Measurements from ENCODE around the gene PIBF1. TPM values are rescaled to one million over a fixed set of nuclear protein-coding genes. Genes with fewer than 3 reads are reported as not detected.
"Not testable (repeated sequence)": the region's sequence is repeated elsewhere in the genome, so short reads cannot be mapped to it uniquely, and the experiment has no call there.

The PIBF1 gene
- total and polyA plus RNA-seq, 5 donors = 10.5 to 17.7 (median 12.4) TPM

GRCh38 chr13:72864142-72865011 is 82.4 kb downstream of the PIBF1 start:
- no peak for ATAC-seq
- H3K9me3 ChIP-seq (ENCODE audit: control insufficient read depth, low read length) = no peaks in the 10 kb centered on the region
- H3K4me3 ChIP-seq (ENCODE audit: low read length) = no peak overlapping the region
- H3K4me1 ChIP-seq (ENCODE audit: control insufficient read depth, insufficient read depth, low read length) = no peaks in the 10 kb centered on the region
- no peak overlapping the region for H3K27ac ChIP-seq (ENCODE audit: low read length)
- intact Hi-C loops (cut with DNase I) = no loop called here
- H3K27me3 ChIP-seq (ENCODE audit: control insufficient read depth, insufficient read depth) = no peaks in the 10 kb centered on the region
- DNase-seq = no peak
- 91% methylated on average over 9 of the region's 9 CpGs for WGBS

- Histone ChIP-seq H3K9me3 (ENCODE audit: control insufficient read depth, low read length) (no peaks in the 10 kb centered on the region), H3K4me1 (ENCODE audit: control insufficient read depth, insufficient read depth, low read length) (no peaks in the 10 kb centered on the region), H3K4me3 (ENCODE audit: low read length) (no peak overlapping the region), H3K27ac (ENCODE audit: low read length) (no peak overlapping the region), H3K27me3 (ENCODE audit: control insufficient read depth, insufficient read depth) (no peaks in the 10 kb centered on the region)
- intact Hi-C loops (cut with DNase I) = no loop called here
- no peak for ATAC-seq
- 99% methylated on average over 1 of the region's 1 CpG for WGBS
- no peak for DNase-seq
Observed at GRCh38 chr13:72868229-72868628, 86.3 kb downstream of the PIBF1 start.

GRCh38 chr13:72875233-72875632 is 93.3 kb downstream of the PIBF1 start:
- no peak for DNase-seq
- WGBS = 93% methylated on average over 2 of the region's 2 CpGs
- H3K4me3 ChIP-seq (ENCODE audit: low read length) = no peak overlapping the region
- intact Hi-C loops (cut with DNase I) = no loop called here
- no peak overlapping the region for H3K27ac ChIP-seq (ENCODE audit: low read length)
- H3K27me3 ChIP-seq (ENCODE audit: control insufficient read depth, insufficient read depth) = no peaks in the 10 kb centered on the region
- no peak for ATAC-seq
- no peaks in the 10 kb centered on the region for H3K4me1 ChIP-seq (ENCODE audit: control insufficient read depth, insufficient read depth, low read length)
- no peaks in the 10 kb centered on the region for H3K9me3 ChIP-seq (ENCODE audit: control insufficient read depth, low read length)

GRCh38 chr13:72884101-72884500 is 102.2 kb downstream of the PIBF1 start:
- WGBS = 51% methylated on average over 2 of the region's 2 CpGs
- H3K27ac ChIP-seq (ENCODE audit: low read length) = no peak overlapping the region
- intact Hi-C loops (cut with DNase I) = no loop called here
- no peaks in the 10 kb centered on the region for H3K27me3 ChIP-seq (ENCODE audit: control insufficient read depth, insufficient read depth)
- ATAC-seq (no peak), DNase-seq (no peak)
- no peak overlapping the region for H3K4me3 ChIP-seq (ENCODE audit: low read length)
- no peaks in the 10 kb centered on the region for H3K4me1 ChIP-seq (ENCODE audit: control insufficient read depth, insufficient read depth, low read length)
- H3K9me3 ChIP-seq (ENCODE audit: control insufficient read depth, low read length) = no peaks in the 10 kb centered on the region

DNA sequence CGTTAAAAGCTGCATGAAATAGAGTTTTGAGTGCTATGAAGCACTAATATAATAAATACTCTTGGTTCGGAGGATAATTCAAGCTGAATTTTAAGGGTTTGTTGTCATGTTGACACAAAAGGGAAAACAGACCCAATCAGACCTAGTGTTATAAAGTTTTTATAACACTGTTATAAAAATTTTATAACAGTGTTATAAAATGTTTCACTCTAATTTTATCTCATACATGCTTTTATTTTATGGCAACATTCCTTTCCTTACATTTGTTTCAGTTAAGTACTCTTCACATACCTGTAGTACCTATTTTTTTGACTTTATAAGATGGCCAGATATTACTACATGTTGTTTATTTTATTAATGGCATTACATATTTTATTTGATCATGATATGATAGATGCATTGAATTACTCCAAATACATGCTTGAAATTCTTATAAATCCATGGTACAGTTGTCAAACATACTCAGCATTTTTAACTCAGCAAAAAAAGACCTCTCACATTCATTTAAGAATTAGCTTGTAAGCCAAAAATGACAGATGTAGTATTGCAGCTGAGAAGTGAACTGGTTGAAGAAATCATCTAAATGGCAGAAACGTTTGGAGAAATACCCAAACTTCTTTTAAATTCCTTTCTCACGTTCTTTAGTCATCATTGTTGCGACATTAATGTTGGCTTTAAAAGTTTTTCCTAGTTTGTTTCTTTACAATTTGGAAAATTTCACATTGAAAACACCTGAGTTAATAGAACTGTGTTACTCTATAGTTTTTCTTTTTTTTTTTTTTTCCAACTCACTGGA is 104.5 kb downstream of the PIBF1 start:
- intact Hi-C loops (cut with DNase I) = no loop called here
- WGBS = 77% methylated on average over 5 of the region's 5 CpGs
- Histone ChIP-seq H3K27me3 (ENCODE audit: control insufficient read depth, insufficient read depth) (no peaks in the 10 kb centered on the region), H3K9me3 (ENCODE audit: control insufficient read depth, low read length) (no peaks in the 10 kb centered on the region), H3K27ac (ENCODE audit: low read length) (no peak overlapping the region), H3K4me3 (ENCODE audit: low read length) (no peak overlapping the region), H3K4me1 (ENCODE audit: control insufficient read depth, insufficient read depth, low read length) (no peaks in the 10 kb centered on the region)
- no peak for DNase-seq
- no peak for ATAC-seq

- no peaks in the 10 kb centered on the region for H3K27me3 ChIP-seq (ENCODE audit: control insufficient read depth, insufficient read depth)
- no peaks in the 10 kb centered on the region for H3K4me1 ChIP-seq (ENCODE audit: control insufficient read depth, insufficient read depth, low read length)
- DNase-seq (no peak), ATAC-seq (no peak)
- H3K9me3 ChIP-seq (ENCODE audit: control insufficient read depth, low read length) = no peaks in the 10 kb centered on the region
- intact Hi-C loops (cut with DNase I) = no loop called here
- H3K4me3 ChIP-seq (ENCODE audit: low read length) = no peak overlapping the region
- H3K27ac ChIP-seq (ENCODE audit: low read length) = no peak overlapping the region
- WGBS = 95% methylated on average over 1 of the region's 1 CpG
Observed at GRCh38 chr13:72889495-72889894, 107.6 kb downstream of the PIBF1 start.

- no peak for ATAC-seq
- 89% methylated on average over 2 of the region's 2 CpGs for WGBS
- intact Hi-C loops (cut with DNase I) = no loop called here
Observed at GRCh38 chr13:72890546-72890945, 108.6 kb downstream of the PIBF1 start.

GRCh38 chr13:72891423-72891822 is 109.5 kb downstream of the PIBF1 start:
- Histone ChIP-seq H3K27ac (ENCODE audit: low read length) (no peak overlapping the region), H3K9me3 (ENCODE audit: control insufficient read depth, low read length) (no peaks in the 10 kb centered on the region), H3K4me3 (ENCODE audit: low read length) (no peak overlapping the region), H3K4me1 (ENCODE audit: control insufficient read depth, insufficient read depth, low read length) (no peaks in the 10 kb centered on the region), H3K27me3 (ENCODE audit: control insufficient read depth, insufficient read depth) (no peaks in the 10 kb centered on the region)
- ATAC-seq (no peak), DNase-seq (no peak)
- 76% methylated on average over 3 of the region's 3 CpGs for WGBS
- intact Hi-C loops (cut with DNase I) = no loop called here

More at GRCh38 chr13:72890546-72890945, 108.6 kb downstream of the PIBF1 start:
- H3K4me1 ChIP-seq (ENCODE audit: control insufficient read depth, insufficient read depth, low read length) = no peaks in the 10 kb centered on the region
- H3K4me3 ChIP-seq (ENCODE audit: low read length) = no peak overlapping the region
- no peaks in the 10 kb centered on the region for H3K27me3 ChIP-seq (ENCODE audit: control insufficient read depth, insufficient read depth)
- no peak overlapping the region for H3K27ac ChIP-seq (ENCODE audit: low read length)
- DNase-seq = no peak
- H3K9me3 ChIP-seq (ENCODE audit: control insufficient read depth, low read length) = no peaks in the 10 kb centered on the region

GRCh38 chr13:72896869-72897268 is 114.9 kb downstream of the PIBF1 start:
- ATAC-seq (no peak), DNase-seq (no peak)
- 98% methylated on average over 4 of the region's 4 CpGs for WGBS
- no peak overlapping the region for H3K27ac ChIP-seq (ENCODE audit: low read length)
- H3K27me3 ChIP-seq (ENCODE audit: control insufficient read depth, insufficient read depth) = no peaks in the 10 kb centered on the region
- intact Hi-C loops (cut with DNase I) = no loop called here
- no peak overlapping the region for H3K4me3 ChIP-seq (ENCODE audit: low read length)
- no peaks in the 10 kb centered on the region for H3K9me3 ChIP-seq (ENCODE audit: control insufficient read depth, low read length)
- H3K4me1 ChIP-seq (ENCODE audit: control insufficient read depth, insufficient read depth, low read length) = no peaks in the 10 kb centered on the region

- intact Hi-C loops (cut with DNase I); H3K27ac ChIP-seq (ENCODE audit: low read length); H3K9me3 ChIP-seq (ENCODE audit: control insufficient read depth, low read length); H3K4me1 ChIP-seq (ENCODE audit: control insufficient read depth, insufficient read depth, low read length); ATAC-seq; H3K27me3 ChIP-seq (ENCODE audit: control insufficient read depth, insufficient read depth); H3K4me3 ChIP-seq (ENCODE audit: low read length); DNase-seq: not testable (repeated sequence)
- WGBS = 83% methylated on average over 7 of the region's 7 CpGs
Observed at GRCh38 chr13:72901546-72901945, 119.6 kb downstream of the PIBF1 start.

- H3K4me1 ChIP-seq (ENCODE audit: control insufficient read depth, insufficient read depth, low read length) = no peaks in the 10 kb centered on the region
- H3K27me3 ChIP-seq (ENCODE audit: control insufficient read depth, insufficient read depth) = no peaks in the 10 kb centered on the region
- H3K27ac ChIP-seq (ENCODE audit: low read length) = no peak overlapping the region
- H3K4me3 ChIP-seq (ENCODE audit: low read length) = no peak overlapping the region
- intact Hi-C loops (cut with DNase I) = no loop called here
- DNase-seq (no peak), ATAC-seq (no peak)
- H3K9me3 ChIP-seq (ENCODE audit: control insufficient read depth, low read length) = no peaks in the 10 kb centered on the region
- 94% methylated on average over 4 of the region's 4 CpGs for WGBS
Observed at GRCh38 chr13:72908416-72908815, 126.5 kb downstream of the PIBF1 start.

Measured in right cardiac atrium (tissue), 5 donors.